Natural killer cell (primary cell): ENCODE data around the gene BMP6. TPM values are rescaled to one million over a fixed set of nuclear protein-coding genes. Genes with fewer than 3 reads are reported as not detected.

Experiments
- ATAC-seq, 3 donors: fragments of 150-1000 bp in 2 of 3; fragments of 200-7000 bp in 1 of 3; cut with Tn5 transposase; 1 replicate in 1 of 3; 2 replicates in 2 of 3; pipeline ENCODE4 v1.10.0; 2021; ENCODE audit warnings: mild to moderate bottlenecking in 2 of 3, moderate library complexity in 2 of 3
- DNase-seq, 2 donors: peaks; one replicate each; pipeline versions ENCODE4 v3.0.0 to v3.0.0-alpha.2; 2013 to 2021; ENCODE audit warnings: mixed read lengths in 1 of 2
- H3K27ac ChIP-seq: one replicate; pipeline ENCODE4 v1.5.1; 2013; ENCODE audit warnings: mild to moderate bottlenecking, low read length
- H3K27me3 ChIP-seq: one replicate; pipeline ENCODE4 v1.6.1; 2013; ENCODE audit warnings: low read length; ENCODE audit not compliant: control insufficient read depth, insufficient read depth
- H3K36me3 ChIP-seq: one replicate; pipeline ENCODE4 v1.6.1; 2013; ENCODE audit warnings: low read length; ENCODE audit not compliant: control insufficient read depth, insufficient read depth
- H3K4me1 ChIP-seq: one replicate; pipeline ENCODE4 v1.6.1; 2013; ENCODE audit warnings: low read length; ENCODE audit not compliant: control insufficient read depth, insufficient read depth
- H3K4me3 ChIP-seq: one replicate; pipeline ENCODE4 v1.5.1; 2013; ENCODE audit warnings: low read length
- H3K9me3 ChIP-seq: one replicate; pipeline ENCODE4 v1.6.1; 2013; ENCODE audit warnings: low read length; ENCODE audit not compliant: control insufficient read depth, insufficient read depth
- H3K27ac Mint-ChIP-seq, 2 donors: one replicate each; pipeline ENCODE4 v1.8.0; 2022; ENCODE audit warnings: mild to moderate bottlenecking in 2 of 2, mixed read lengths in 2 of 2, moderate library complexity in 1 of 2
- H3K27me3 Mint-ChIP-seq, 2 donors: one replicate each; pipeline ENCODE4 v1.8.0; 2022; ENCODE audit warnings: low read depth in 2 of 2, mixed read lengths in 2 of 2
- H3K36me3 Mint-ChIP-seq: one replicate; pipeline ENCODE4 v1.8.0; 2022; ENCODE audit warnings: mixed read lengths
- H3K4me1 Mint-ChIP-seq, 2 donors: one replicate each; pipeline ENCODE4 v1.8.0; 2022; ENCODE audit warnings: mixed read lengths in 2 of 2
- H3K4me3 Mint-ChIP-seq: one replicate; pipeline ENCODE4 v1.8.0; 2022; ENCODE audit warnings: mild to moderate bottlenecking, moderate library complexity, mixed read lengths
- H3K9me3 Mint-ChIP-seq, 2 donors: one replicate each; pipeline ENCODE4 v1.8.0; 2022; ENCODE audit warnings: mixed read lengths in 2 of 2
- CTCF ChIP-seq: fragments of 200-600 bp; IDR thresholded peaks from one replicate; pipeline ENCODE4 v1.8.0; 2022; ENCODE audit warnings: antibody characterized with exemption
- WGBS: methylation state at CpG from one replicate; pipeline ENCODE4 v1.1.7; 2013; ENCODE audit warnings: missing lambda C conversion rate; ENCODE audit not compliant: insufficient coverage; 5-methylcytosine and 5-hydroxymethylcytosine counted together
- intact Hi-C: fragments of 100-400 bp; cut with micrococcal nuclease; formaldehyde crosslinking; loops from one replicate; pipeline ENCODE4 v1.14.2; 2022
- total RNA-seq, 4 donors: library from RNA; stranded (reverse); fragments of 120-200 nt in 1 of 4; gene quantifications; one replicate each; pipeline versions ENCODE4 v1.2.3 to v1.2.4, GENCODE V29; 2013 to 2022

The BMP6 gene
- total RNA-seq, 3 donors from 2014 or later (not counting 1 experiment from before 2014, with no cell fraction given): 0.25 to 2.6 (median 0.73) TPM

- Mint-ChIP-seq H3K9me3 (no peaks in the 10 kb centered on the region), H3K36me3 (peaks cover 17% of the 10 kb centered on the region), H3K27me3 (no peaks in the 10 kb centered on the region), H3K27ac (no peak overlapping the region), H3K4me3 (no peak overlapping the region), H3K4me1 (no peaks in the 10 kb centered on the region)
- Histone ChIP-seq H3K9me3 (no peaks in the 10 kb centered on the region), H3K4me1 (no peaks in the 10 kb centered on the region), H3K36me3 (peaks cover 27% of the 10 kb centered on the region), H3K27ac (no peak overlapping the region), H3K4me3 (no peak overlapping the region), H3K27me3 (no peaks in the 10 kb centered on the region)
- no peak for DNase-seq
- intact Hi-C loops: no loop called here
- TF ChIP-seq CTCF: no peak
- WGBS: 94% methylated on average over 6 of the region's 6 CpGs
- no peak for ATAC-seq
Observed at GRCh38 chr6:7879579-7879978, 153.7 kb downstream of the BMP6 start.

- Mint-ChIP-seq H3K36me3 (peaks cover 23% of the 10 kb centered on the region), H3K4me3 (no peak overlapping the region), H3K27ac (no peak overlapping the region), H3K9me3 (no peaks in the 10 kb centered on the region), H3K27me3 (no peaks in the 10 kb centered on the region), H3K4me1 (no peaks in the 10 kb centered on the region)
- Histone ChIP-seq H3K27me3 (no peaks in the 10 kb centered on the region), H3K36me3 (peaks cover 32% of the 10 kb centered on the region), H3K27ac (no peak overlapping the region), H3K4me1 (no peaks in the 10 kb centered on the region), H3K9me3 (no peaks in the 10 kb centered on the region), H3K4me3 (no peak overlapping the region)
- TF ChIP-seq CTCF: no peak
- DNase-seq: no peak
- no peak for ATAC-seq
- intact Hi-C loops: no loop called here
- WGBS: 91% methylated on average over 11 of the region's 13 CpGs
Observed at GRCh38 chr6:7879980-7880717, 154.2 kb downstream of the BMP6 start.

GRCh38 chr6:7880718-7881107 lies 154.8 kb downstream of the BMP6 start:
- H3K27me3 Mint-ChIP-seq: no peaks in the 10 kb centered on the region
- TF ChIP-seq CTCF: no peak
- 96% methylated on average over 6 of the region's 9 CpGs for WGBS
- no peak overlapping the region for H3K27ac Mint-ChIP-seq
- H3K4me3 Mint-ChIP-seq: no peak overlapping the region
- intact Hi-C loops: no loop called here
- Histone ChIP-seq H3K27me3 (no peaks in the 10 kb centered on the region), H3K9me3 (no peaks in the 10 kb centered on the region), H3K4me3 (no peak overlapping the region), H3K4me1 (no peaks in the 10 kb centered on the region), H3K36me3 (peaks cover 38% of the 10 kb centered on the region), H3K27ac (no peak overlapping the region)
- ATAC-seq (no peak), DNase-seq (no peak)
- no peaks in the 10 kb centered on the region for H3K4me1 Mint-ChIP-seq
- no peaks in the 10 kb centered on the region for H3K9me3 Mint-ChIP-seq
- peaks cover 25% of the 10 kb centered on the region for H3K36me3 Mint-ChIP-seq
